HG02943 (cell line): ENCODE results near the gene CPNE8.
A peak's percentile ranks its signal among the peaks of the same experiment; 100 is the strongest.

Experiments
- ATAC-seq: cut with Tn5 transposase; IDR thresholded peaks from one replicate; pipeline ENCODE4 v1.9.1; 2021; ENCODE audit warnings: mild to moderate bottlenecking, low read depth, moderate library complexity; ENCODE audit not compliant: unreplicated experiment

Gene CPNE8

DNA sequence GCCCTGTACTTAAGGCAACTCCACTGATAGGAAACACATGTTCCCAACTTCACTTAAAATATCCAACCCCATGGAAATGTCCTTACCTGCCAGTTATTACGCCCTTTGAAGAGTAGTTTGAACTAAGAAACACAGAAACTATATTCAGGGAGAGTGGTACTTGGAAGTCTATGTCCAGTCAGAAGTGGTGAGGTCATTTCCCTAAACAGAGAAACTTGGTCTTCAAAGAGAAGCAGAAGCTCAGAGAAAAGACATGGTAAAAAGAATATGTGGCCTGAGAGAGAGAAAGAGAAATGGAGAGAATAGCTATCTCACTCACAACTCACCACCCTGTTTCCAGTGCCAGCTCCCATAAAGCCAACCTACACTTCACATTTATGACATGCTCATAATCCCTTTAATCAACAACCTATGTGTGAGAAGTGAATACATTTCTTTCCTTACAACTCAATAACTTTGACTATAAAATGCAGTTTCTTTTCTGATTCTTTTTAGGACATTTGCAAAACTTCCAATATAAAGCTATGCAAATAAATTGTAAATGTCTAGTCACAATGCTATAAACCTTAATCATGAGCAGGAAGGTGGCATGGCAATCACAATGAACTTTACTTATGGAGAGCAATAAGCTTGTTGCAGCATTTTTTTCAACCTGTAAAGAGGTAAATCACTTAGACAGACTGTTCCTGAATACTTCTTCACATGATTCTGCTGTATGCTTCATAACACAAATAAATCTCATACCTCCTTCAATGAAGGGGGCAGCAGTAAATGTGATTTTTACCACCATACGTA, 67.1 kb downstream of the CPNE8 start:
- ATAC-seq = no peak

DNA sequence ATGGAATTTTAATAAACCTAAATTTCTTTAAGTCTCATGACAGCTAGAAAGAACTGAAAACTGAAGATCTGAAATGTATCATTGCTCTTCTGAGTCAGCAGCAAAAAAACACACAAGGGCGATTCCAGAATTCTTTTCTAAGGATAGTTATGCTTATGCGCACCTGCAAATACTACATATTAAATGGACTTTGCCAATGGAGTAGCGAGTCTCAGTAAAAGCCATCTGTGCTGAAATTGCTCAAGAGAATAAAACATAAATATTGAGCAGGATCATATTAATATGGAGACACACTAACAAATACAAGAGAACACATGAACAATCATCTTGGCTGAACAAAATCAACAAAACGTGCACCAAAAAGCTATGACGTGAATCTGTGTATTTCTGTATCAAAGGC, 73.7 kb downstream of the CPNE8 start:
- no peak for ATAC-seq

DNA sequence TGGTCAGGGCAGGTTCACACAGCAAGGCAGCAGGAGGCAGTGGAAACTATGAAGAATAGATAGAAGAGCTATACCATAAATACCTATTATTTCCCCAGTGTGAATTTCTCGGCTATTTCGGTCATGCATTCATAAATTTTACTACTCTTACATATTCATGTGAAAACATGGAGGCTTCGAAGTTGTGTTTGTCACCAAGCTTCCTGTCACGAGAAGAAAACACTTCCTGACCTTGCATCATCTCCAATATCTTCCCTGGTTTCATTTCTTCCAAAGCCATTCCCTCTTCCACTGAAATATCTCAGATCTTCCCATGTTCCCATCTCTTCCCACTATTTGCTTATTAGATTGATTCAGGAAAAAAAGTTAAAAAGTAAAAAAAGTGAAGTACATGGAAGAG, 80.4 kb downstream of the CPNE8 start:
- no peak for ATAC-seq

DNA sequence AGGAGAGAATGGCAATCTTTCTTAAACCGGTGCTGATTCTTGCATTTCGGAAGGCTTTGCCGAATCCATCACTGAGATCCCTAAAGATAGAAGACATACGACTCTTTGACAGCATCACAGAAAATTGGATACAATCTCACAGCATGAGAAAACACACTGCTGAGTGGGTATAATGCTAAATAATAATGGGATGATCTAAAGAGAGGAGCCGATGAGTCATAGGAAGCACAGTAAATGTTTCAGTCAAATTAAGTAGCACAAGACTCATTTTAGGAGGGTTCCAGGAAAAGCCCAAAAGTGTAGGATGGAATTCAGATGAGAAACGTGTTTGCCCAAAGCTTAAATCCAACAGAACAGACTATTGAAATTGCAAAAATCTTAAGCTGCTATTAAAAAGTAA, 81.7 kb downstream of the CPNE8 start:
- ATAC-seq = no peak

DNA sequence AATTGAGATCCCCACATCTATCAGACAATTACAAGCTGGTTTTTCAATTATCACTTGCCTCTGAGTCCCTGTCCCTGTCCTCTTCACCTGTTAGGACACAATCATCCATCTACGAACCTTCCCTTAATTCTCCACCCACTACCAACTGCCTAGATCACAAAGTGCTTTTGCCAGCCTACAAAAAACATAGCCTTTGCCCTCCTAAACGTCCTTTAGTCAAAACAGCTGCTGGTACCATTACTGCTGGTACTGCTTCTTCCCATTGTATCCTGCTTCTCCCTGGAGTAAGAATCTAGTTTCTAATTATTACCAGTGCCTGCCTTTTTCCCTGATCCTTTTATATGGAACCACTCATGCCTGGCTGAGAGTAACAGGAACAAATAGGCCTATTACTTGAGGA, 82.1 kb downstream of the CPNE8 start:
- no peak for ATAC-seq

DNA sequence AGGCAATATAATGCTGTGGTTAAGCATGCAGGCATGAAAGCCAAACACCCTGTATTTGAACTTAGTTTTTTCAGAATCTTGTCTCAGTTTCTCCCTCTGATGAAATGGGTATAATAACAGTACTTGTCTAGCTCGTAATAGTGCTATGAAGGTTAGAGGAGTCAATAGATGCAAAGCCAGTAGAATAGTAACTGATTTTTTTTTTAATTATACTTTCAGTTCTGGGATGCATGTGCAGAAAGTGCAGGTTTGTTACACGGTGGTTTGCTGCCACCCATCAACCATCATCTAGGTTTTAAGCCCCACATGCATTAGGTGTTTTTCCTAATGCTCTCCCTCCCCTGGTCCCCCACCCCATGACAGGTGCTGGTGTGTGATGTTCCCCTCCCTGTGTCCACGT, 87.4 kb downstream of the CPNE8 start:
- no peak for ATAC-seq

DNA sequence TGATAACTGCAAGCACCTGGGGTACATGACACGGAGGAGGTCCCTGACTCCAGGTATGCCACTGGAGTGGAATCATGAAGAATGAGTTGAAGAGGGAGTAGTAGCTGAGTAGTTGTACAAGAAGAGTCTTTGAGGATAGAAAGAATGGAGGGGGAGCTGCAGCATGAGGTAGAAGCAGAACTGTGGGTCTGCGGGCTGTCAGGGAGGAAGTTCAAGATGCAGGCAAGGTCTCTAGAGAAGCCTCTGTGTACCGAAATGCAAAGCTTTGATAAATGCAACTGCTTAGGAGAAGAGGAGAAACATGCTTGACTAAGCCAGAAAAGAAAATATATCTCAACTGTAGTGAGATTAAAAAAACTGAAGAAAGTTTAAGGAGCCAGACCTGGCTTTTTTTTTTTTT, 91.5 kb downstream of the CPNE8 start:
- ATAC-seq = no peak

DNA sequence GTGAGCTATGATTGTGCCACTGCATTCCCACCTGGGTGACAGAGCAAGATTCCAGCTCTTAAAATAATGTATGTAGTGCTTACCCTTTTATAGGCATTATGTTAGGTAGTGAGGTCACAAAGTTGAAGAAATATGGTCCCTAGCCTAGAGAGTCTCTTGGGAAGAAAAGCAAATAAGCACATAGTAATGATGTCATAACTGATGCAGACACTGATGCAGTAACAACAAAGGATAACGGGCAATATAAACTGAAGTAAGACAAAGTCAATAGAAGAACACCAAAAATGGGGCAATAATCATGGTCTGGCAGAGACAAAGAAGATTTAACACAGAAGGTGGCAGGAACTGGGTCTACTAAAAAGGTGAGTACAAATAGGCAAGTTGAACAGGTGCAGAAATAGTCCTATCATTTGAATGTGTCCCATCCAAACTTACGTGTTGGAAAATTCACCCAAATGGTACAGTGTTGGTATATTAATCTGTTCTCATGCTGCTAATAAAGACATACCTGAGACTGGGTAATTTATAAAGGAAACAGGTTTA, 93.5 kb downstream of the CPNE8 start:
- ATAC-seq = no peak

DNA sequence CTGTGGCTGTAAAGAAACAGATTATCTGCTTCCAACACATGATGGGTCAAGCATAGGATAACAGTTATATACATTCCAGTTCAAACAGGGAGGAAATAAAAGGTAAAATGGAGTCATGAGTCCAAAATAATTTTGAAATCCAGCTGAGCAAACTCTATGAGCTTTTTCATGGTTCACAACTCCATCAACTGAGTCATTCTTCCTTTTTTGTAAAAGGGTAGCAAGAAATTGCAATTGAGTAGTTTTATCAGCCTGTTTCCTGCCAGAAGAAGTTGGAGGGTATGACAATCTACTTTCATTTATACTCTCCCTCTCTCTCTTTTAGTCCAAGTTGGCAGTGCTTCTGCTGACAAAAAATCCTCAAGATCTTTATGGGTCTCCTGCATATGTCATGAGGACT, 95.6 kb downstream of the CPNE8 start:
- no peak for ATAC-seq

DNA sequence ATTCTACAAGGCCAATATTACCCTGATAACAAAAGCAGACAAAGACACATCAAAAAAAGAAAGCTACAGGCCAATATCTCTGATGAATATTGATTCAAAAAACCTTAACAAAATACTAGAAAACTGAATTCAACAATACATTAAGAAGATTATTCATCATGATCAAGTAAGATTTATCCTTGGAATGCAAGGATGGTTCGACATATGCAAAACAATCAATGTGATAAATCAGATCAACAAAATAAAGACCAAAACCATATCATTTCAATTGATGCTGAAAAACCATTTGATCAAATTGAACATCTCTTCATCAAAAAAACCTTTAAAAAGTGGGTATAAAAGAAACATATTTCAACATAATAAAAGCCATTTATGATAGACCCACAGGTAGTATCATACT, 117.3 kb downstream of the CPNE8 start:
- no peak for ATAC-seq

DNA sequence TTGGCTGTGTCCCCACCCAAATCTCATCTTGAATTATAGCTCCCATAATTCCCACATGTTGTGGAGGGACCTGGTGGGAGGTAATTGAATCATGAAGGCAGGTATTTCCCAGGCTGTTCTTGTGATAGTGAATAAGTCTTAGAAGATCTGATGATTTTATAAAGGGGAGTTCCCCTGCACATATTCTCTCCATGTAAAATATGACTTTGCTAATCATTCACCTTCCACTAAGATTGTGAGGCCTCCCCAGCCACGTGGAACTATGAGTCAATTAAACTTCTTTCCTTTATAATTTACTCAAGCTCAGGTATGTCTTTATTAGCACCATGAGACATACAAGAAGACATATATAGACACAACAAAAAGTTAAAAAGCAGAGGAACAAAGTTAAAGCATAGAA, 120.0 kb downstream of the CPNE8 start:
- no peak for ATAC-seq

DNA sequence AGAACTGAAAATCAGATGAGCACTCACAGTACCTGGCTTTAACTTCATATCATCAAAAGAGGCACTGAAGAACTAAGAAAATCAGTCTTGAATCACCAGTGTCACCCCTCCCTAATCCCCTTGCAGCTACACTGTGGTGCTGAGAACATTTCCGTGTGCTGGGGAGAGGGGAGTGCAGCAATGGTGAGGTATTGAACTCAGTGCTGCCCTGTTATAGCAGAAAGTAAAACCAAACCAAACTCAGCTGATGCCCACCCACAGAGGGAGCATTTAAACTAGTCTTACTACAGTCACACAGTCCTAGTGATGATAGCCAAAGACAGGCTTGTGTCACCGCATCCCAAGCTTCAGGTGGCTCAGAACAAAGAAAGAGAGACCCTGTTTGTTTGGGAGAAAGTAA, 122.1 kb downstream of the CPNE8 start:
- no peak for ATAC-seq

DNA sequence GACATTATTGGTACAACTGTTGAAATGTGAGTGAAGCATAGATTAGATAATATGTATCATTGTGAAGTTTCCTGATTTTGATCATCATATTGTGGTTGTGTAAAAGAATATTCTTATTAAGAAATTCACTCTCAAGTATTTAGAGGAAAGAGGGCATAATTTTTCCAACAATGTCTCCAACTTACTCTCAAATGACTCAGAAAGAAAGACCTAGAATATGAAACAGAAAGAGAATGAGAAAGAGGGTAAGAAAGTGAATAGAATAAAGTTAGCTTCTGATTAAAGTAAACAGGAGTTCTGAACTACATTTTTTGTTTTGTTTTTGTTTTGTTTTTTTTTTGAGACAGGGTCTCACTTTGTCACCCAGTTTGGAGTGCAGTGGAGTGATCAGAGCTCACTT, 123.0 kb downstream of the CPNE8 start:
- ATAC-seq = no peak

DNA sequence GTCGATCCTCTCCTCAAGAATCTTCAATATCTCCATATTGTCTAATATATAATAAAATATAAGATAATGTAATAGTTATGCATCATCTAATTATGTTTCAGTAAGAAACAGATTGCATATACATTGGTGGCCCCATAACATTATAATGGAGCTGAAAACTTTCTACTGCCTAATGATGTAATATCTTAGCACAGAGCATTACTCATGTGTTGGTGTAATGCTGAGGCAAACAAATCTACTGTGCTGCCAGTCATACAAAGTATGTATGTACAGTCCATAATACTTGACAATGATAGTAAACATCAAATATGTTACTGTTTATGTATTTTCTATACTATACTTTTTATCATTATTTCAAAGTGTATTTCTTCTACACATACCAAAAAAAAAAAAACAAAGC, 128.7 kb downstream of the CPNE8 start:
- ATAC-seq = no peak

DNA sequence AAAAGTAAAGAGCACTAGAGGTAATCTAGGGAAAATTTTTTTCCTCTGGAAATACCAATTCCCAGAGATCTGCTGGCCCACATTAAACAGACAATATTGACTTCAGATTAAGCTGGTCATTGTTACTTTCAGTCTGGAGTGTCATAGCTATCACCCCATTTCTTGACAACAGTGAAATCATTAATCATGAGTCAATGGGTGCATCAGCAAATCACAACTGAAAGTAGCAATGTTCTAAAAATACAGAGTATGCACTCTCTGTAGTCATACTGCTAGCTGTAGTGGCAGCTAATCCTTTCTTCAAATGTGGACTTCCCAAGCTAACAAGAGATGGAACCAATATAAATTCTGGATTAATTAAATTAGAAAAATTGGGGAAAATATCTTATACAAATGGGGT, 129.9 kb downstream of the CPNE8 start:
- ATAC-seq = peak; percentile 85

DNA sequence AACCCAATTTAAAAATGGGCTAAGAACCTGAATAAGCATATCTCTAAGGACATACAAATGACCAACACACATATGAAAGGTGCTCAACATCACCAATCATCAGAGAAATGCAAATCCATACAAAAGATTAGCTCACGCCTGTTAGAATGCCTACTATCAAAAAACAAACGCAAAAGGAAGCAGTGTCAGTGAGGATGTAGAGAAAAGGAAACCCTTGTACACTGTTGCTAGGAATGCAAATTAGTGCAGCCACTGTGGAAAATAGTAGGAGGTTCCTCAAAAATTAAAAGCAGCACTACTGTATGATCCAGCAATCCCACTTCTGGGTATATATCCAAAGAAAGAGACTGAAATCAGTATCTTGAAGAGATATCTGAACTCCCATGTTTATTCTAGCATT, 133.0 kb downstream of the CPNE8 start:
- no peak for ATAC-seq

DNA sequence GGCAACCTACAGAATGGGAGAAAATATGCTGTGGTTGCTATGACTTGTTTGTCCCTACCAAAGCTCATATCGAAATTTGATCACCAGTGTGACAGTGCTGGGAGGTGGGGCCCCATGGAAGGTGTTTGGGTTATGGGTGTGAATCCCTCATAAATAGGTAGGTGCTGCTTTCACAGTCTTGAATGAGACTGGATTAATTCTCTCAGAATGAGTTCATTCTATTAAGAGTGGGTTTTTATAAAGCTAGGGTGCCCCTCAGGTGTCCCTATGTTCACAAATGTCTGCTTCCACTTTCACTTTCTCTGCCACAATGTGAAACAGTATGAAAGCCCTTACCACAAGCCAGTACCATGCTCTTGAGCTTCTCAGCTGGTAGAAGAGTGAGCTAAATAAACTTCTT, 133.5 kb downstream of the CPNE8 start:
- peak; percentile 89 for ATAC-seq

DNA sequence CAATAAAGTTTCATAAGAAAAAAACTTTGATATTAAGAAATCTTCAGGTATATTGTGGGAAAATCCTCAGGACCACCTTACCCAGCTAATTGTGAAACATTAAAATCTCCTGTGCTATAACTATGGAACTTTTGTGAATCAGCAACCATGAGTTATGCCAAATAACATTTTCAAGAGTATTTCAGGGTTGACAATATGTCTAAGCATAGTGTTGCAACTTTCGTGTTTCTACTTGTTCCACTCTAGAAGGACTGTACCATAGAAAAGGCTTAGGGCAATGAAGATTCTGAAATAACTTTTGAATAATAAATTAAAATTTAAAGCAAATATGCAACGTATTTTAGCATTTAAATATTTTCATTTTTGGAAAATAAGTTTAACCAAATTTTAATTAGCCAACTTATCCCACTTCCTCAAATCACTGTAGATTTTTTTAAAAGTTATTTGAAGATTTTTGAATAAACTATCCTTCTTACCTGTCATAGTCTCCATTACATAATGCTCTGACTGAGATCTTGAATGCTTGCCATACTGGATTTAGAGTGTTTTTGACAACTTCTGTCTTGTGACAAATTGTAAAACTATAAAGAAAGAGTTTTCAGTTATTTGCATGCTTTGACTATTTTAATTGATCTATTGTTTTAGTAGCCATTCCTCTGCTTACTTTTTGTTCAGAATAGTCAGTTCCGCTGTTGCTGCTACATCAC, 143.6 kb downstream of the CPNE8 start:
- ATAC-seq = no peak

DNA sequence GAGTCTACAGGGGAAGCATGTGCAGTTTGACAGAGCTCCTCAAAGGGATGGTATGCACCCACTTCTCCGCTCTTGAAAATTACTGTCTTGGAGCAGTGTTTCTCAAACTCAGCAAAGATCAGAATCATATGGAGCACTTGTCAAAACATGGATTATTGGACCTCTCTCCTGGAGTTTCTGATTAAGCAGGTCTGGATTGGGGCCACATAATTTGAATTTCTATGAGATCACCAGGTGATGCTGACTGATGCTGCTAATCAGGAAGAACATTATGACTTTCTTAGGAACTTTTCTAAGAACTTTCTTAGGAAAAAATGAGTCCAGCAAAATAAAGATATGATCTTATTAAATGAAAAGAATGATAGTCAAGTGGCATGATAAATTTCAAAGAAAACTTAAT, 144.3 kb downstream of the CPNE8 start:
- ATAC-seq = no peak

DNA sequence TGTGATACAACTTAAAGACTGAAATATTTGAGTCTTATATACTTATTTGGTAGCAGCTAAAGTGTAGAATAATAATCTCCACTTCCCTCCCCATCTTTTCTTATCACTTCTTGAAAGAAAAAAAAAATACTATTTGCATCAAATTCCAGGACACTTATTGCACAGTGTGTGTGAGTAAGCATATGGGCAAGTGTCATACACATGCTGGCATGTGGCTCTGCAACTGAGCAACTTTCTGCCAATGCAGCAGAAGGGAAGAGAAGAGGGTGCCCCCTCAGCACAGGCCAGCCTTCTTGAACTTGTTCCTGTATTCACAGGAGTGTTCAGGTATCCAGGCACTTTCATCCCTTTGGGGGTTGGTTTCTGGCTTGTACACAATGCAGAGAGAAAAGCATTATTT, 145.8 kb downstream of the CPNE8 start:
- no peak for ATAC-seq

DNA sequence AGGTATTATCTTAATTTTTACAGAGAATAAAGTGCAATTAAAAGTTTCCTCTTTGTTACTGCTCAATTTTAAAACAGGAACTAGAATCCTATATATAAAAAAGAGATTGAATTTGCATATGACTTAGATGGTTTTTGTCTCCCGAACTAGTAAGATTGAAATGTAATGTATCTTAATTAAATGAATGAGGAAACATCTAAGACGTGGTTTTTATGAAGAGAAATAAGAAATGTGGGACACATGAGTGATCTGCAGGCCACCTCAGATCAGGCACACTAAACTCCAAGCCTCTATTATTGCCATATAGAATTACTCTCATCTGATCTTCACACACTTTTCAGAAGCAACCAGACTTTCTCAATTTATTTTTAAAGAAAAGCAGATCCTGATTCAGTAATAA, 158.6 kb downstream of the CPNE8 start:
- no peak for ATAC-seq

DNA sequence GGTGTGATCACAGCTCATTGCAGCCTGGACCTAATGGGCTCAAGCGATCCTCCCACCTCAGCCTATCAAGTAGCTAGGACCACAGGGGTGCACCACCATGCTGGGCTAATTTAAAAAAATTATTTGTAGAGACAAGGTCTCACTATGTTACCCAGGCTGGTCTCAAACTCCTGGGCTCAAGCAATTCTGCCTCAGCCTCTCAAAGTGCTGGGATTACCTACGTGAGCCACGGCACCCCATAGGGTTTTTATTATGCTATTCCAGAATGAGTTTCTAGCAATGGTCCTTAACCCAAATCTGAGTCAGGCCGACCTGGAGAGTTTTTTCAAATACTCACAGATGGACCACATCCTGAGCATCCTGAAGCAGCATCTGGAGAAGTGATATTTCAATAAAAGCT, 159.8 kb downstream of the CPNE8 start:
- no peak for ATAC-seq
